GM21786 (cell line): Measurements from ENCODE around the gene LTO1.

Experiments used
- ATAC-seq: cut with Tn5 transposase; IDR thresholded peaks from one replicate; pipeline ENCODE4 v1.9.1; 2021; ENCODE audit not compliant: unreplicated experiment

The LTO1 gene

GRCh38 chr11:69658626-69659450 lies 16.3 kb downstream of the LTO1 start:
- no peak for ATAC-seq

DNA sequence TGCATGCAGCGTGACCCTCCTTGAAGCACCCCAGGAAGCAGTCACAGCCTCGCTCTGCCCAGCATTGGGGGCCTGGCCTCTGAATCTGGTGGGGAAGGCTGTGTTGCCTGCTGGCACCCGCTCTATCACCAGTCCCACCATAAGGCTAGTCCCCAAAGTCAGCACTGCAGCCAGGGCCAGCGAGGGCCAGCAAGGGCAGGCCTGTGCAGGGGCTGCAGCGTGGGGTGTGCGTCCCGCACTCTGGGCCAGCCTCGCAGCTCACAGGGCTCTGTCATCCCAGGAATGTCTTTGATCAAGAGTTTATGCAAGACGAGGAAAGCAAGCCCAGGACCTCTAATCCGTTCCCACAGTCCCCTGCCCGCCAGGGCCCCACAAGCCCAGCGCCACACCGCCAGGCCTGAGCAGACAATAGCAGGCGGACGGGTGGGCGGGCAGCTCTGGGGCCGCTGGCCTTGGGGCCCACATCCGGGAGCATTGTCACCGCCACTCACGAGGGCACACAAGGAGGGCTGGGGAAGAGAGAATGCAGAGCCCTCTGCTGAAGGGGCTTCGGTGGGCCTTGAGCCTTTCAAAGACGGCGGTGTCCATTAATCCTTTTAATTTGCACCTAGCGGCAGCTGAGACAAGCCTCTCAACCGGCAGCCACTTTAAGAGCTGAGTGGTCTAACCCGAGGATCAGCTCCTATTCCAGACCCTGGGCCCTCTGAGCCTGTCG lies 17.1 kb downstream of the LTO1 start:
- no peak for ATAC-seq

GRCh38 chr11:69657456-69657910 lies 17.7 kb downstream of the LTO1 start:
- ATAC-seq = no peak

- ATAC-seq = no peak
Observed at GRCh38 chr11:69656536-69657455, 18.4 kb downstream of the LTO1 start.

GRCh38 chr11:69655479-69656428 lies 19.4 kb downstream of the LTO1 start:
- no peak for ATAC-seq

DNA sequence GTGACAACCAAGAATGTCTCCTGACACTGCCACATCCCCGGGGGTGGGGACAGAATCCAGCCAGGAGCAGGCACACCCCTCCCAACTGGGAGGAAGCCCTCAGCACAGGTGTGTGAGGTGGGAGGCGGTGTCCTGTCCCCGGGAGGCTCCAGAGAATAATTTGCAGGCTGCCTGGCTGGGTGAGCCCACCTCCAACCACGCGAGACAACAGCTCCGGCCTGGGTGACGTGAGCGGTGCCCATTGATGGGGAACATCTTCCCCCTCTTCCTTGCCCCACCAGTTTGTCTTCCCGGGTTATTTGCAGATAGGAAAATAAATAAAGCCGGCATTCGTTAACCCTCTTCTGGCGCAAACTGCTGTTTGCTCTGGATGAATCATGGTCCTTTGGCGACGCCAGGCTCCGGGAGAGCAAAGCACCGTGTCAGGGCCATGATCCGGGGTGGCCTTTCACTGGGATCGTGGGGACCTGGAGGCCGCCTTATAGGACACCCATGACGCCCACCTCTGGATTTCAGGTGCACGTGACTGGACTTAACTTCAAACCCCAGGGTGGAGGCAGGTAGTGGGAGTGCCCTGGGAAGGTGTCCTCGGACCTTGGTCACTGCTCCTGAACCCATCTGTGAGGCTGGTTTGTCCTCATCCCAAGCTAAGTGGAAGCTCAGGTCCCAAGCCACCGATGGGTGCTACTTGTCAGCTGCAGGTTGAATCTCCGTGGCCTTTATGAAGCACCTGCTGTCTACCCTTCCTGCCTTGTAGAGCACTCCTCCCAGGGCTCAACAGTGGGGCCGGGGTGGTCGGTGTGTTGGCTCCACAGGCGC lies 20.3 kb downstream of the LTO1 start:
- no peak for ATAC-seq

DNA sequence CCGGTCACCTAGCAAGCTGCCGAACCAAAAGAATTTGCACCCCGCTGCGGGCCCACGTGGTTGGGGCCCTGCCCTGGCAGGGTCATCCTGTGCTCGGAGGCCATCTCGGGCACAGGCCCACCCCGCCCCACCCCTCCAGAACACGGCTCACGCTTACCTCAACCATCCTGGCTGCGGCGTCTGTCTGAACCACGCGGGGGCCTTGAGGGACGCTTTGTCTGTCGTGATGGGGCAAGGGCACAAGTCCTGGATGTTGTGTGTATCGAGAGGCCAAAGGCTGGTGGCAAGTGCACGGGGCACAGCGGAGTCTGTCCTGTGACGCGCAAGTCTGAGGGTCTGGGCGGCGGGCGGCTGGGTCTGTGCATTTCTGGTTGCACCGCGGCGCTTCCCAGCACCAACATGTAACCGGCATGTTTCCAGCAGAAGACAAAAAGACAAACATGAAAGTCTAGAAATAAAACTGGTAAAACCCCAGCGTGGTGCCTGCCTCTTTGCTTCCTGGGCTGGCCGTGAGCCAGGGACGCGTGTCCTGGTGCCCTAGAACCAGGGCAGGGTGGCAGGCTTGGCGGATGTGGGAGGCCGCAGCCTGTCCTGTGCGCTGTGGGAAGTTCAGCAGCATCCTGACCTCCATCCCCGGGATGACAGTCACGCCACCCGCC lies 21.0 kb downstream of the LTO1 start:
- ATAC-seq = no peak

- no peak for ATAC-seq
Observed at GRCh38 chr11:69653406-69653960, 21.7 kb downstream of the LTO1 start.

DNA sequence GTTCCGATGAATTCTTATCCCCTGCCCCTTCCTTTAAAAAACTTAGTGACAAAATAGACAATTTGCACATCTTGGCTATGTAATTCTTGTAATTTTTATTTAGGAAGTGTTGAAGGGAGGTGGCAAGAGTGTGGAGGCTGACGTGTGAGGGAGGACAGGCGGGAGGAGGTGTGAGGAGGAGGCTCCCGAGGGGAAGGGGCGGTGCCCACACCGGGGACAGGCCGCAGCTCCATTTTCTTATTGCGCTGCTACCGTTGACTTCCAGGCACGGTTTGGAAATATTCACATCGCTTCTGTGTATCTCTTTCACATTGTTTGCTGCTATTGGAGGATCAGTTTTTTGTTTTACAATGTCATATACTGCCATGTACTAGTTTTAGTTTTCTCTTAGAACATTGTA lies 22.2 kb downstream of the LTO1 start:
- no peak for ATAC-seq

- ATAC-seq = no peak
Observed at GRCh38 chr11:69651834-69652620, 23.1 kb downstream of the LTO1 start.

GRCh38 chr11:69650832-69651344 lies 24.3 kb downstream of the LTO1 start:
- no peak for ATAC-seq

- ATAC-seq = no peak
Observed at GRCh38 chr11:69650081-69650831, 24.9 kb downstream of the LTO1 start.

- no peak for ATAC-seq
Observed at GRCh38 chr11:69649576-69649900, 25.6 kb downstream of the LTO1 start.

GRCh38 chr11:69648679-69649575 lies 26.2 kb downstream of the LTO1 start:
- no peak for ATAC-seq

DNA sequence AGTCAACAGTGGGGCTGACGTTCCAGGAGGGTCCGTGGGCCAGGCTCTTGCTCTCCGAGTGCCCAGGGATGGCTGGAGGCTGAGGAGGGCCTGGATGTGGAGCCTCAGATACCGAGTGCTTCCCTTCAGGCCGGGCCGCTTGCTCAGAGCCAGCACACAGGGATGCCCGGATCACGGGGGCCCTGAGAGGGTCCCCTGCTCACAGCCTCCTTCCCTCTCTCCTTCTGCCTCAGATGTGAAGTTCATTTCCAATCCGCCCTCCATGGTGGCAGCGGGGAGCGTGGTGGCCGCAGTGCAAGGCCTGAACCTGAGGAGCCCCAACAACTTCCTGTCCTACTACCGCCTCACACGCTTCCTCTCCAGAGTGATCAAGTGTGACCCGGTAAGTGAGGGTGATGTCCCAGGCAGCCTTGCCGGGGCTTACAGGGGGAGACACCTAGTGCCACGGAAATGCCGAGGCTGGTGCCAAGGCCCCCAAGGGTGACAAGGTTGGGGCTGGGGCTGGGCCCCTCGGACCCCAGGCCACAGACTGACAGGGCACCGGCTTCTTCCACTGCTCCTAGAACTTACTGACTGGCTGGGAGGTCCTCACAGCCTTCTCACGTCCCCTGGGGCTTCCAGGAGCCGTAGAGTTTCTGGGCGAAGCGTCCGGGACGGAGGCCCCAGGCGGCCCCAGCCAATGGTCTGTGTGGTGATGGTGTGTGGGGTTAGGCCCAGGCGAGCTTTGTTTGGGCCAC lies 27.2 kb downstream of the LTO1 start:
- ATAC-seq = no peak
